Colon (tissue), 2 donors: ENCODE measurements around the gene KCNQ1.

Experiments used
- FAIRE-seq: peaks from 2 replicates; lab custom pipeline; 2012; peaks lifted over from hg19 to GRCh38; lab: Jason Lieb, UNC
- donor health status: control.
- donor health status: control.

The KCNQ1 gene

GRCh38 chr11:2510626-2511402 is 66.0 kb downstream of the KCNQ1 start:
- FAIRE-seq = no peak

GRCh38 chr11:2511421-2512369 is 66.9 kb downstream of the KCNQ1 start:
- FAIRE-seq = no peak

GRCh38 chr11:2512431-2513407 is 67.9 kb downstream of the KCNQ1 start:
- FAIRE-seq = no peak

- no peak for FAIRE-seq
Observed at GRCh38 chr11:2513441-2513840, 68.6 kb downstream of the KCNQ1 start.

- FAIRE-seq = no peak
Observed at GRCh38 chr11:2515401-2516275, 70.8 kb downstream of the KCNQ1 start.

GRCh38 chr11:2516276-2517015 is 71.6 kb downstream of the KCNQ1 start:
- FAIRE-seq = no peak

GRCh38 chr11:2517016-2517385 is 72.2 kb downstream of the KCNQ1 start:
- no peak for FAIRE-seq

- FAIRE-seq = no peak
Observed at GRCh38 chr11:2517386-2518064, 72.7 kb downstream of the KCNQ1 start.

GRCh38 chr11:2518111-2518982 is 73.5 kb downstream of the KCNQ1 start:
- FAIRE-seq = no peak

GRCh38 chr11:2518983-2519340 is 74.2 kb downstream of the KCNQ1 start:
- no peak for FAIRE-seq

GRCh38 chr11:2519517-2519861 is 74.7 kb downstream of the KCNQ1 start:
- FAIRE-seq = no peak

- no peak for FAIRE-seq
Observed at GRCh38 chr11:2519862-2520735, 75.3 kb downstream of the KCNQ1 start.

GRCh38 chr11:2520736-2521035 is 75.9 kb downstream of the KCNQ1 start:
- FAIRE-seq = no peak

- no peak for FAIRE-seq
Observed at GRCh38 chr11:2521081-2521732, 76.4 kb downstream of the KCNQ1 start.

GRCh38 chr11:2521733-2522630 is 77.2 kb downstream of the KCNQ1 start:
- FAIRE-seq = no peak

- FAIRE-seq = no peak
Observed at GRCh38 chr11:2522631-2523255, 77.9 kb downstream of the KCNQ1 start.
